Sigmoid colon (tissue), 4 donors: ENCODE measurements around the gene E2F3.

ENCODE experiments used
- CTCF ChIP-seq, 4 experiments: fragments of 450-650 bp in 3 of 4; fragments of 200-600 bp in 1 of 4; IDR thresholded peaks; one replicate each; pipeline ENCODE4 v1.5.1; 2016 to 2019; ENCODE audit warnings: antibody characterized with exemption in 4 of 4, mild to moderate bottlenecking in 3 of 4, moderate library complexity in 2 of 4
- EP300 ChIP-seq, 4 donors: sonication (generic); formaldehyde crosslinking; IDR thresholded peaks; one replicate each; pipeline ENCODE4 v1.6.1; 2017; ENCODE audit warnings: antibody characterized with exemption in 4 of 4
- POLR2A ChIP-seq, 2 donors: fragments of 450-650 bp; IDR thresholded peaks; one replicate each; pipeline ENCODE4 v1.6.1; 2016; ENCODE audit warnings: antibody characterized with exemption in 2 of 2, mild to moderate bottlenecking in 2 of 2, moderate library complexity in 2 of 2
- POLR2AphosphoS5 ChIP-seq, 4 donors: sonication (generic); formaldehyde crosslinking; IDR thresholded peaks; one replicate each; pipeline ENCODE4 v1.6.1; 2017; ENCODE audit warnings: antibody characterized with exemption in 4 of 4

- TF ChIP-seq EP300 (IDR thresholded peaks at IDR 0.05): no peak
- TF ChIP-seq CTCF (IDR thresholded peaks at IDR 0.05): no peak
- TF ChIP-seq POLR2AphosphoS5 (IDR thresholded peaks at IDR 0.05): peak; percentile 25 to 55 (median 28)
- TF ChIP-seq POLR2A (IDR thresholded peaks at IDR 0.05): peak in 1 of 2 donors; percentile 31
These were observed at the start of gene E2F3 for GRCh38 chr6:20401205-20402091.
